ENCODE results near the gene PLEKHH2.

PLEKHH2 gene

DNA sequence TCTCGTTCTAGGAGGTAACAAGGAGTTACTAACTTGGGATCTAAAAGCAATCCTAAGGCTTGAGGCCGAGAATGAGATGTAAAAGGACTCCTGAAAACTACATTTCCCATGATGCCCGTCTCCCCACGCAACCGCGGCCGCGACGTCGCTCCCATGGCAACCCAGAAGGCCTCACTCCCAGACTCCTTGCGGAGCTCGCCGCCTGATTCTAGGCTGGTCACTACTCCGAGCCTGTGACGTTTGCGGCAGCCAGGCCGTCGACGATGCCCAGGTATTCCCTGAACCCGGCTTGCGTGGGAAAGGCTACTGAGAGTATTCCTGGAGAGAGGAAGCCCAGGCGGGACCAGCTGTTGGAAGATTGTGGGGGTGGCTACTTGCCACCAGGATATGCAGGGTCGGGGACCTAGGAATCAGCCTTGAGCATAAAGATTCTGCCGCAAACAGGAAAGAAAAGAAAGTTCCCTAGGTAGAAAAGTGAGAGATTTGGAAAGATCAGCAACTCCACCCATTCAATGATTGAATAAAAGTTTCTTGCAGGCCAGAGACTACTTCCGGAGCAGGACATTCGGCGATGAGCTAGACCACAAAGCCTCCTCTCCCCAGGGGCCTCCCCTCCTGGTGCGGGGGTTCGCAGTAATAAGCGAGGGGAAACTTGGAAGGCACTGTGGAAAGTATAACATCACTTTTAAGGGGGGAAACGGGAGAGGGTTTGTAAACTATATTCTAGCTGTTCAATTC is 137.0 kb downstream of the PLEKHH2 start, which contains the start of gene DYNC2LI1:
Gene DYNC2LI1, plus strand, starts transcription at position 164 of the 738 bp plus-strand sequence. Its CDS starts 100 bp downstream, at position 264.
- peak; percentile 30 for DNase-seq (ENCODE audit: low read depth, low spot score)
- Histone ChIP-seq H3K27ac (no peak within 1 kb of the TSS), H3K36me3 (ENCODE audit: insufficient read depth, low read length) (no peaks in the 10 kb centered on the region), H3K9ac (ENCODE audit: insufficient read length) (peak within 1 kb of the TSS; percentile 45), H3K4me3 (peak within 1 kb of the TSS; percentile 86), H3K9me3 (ENCODE audit: low read depth, low read length) (no peaks in the 10 kb centered on the region)
- TF ChIP-seq EZH2 (IDR thresholded peaks at IDR 0.05), result no peak
- peak; percentile 83; the same call in 1 of the 2 replicates for TF ChIP-seq POLR2AphosphoS5 (IDR thresholded peaks at IDR 0.05; ENCODE audit: borderline replicate concordance, low read depth, low read length)

DNA sequence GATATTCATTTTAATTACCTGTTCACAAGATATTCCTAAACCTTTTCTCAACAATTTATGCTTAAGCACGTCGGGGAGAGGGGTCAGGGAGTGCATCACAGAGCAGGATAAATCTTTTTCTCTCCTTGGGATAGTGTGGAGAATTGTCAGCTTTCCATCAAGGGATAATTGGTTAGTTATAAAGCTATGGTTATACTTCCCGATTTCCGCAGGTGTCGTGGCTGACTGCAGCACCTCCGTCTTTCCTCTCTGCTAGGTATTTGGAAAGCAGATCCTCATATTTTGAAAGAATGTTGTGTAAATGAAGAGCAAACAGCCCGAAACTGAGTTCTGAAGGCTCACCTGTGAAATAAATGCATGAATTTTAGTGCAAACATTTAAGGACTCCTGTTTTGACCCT is 137.6 kb downstream of the PLEKHH2 start:
- H3K27ac ChIP-seq, result no peak overlapping the region
- TF ChIP-seq EZH2 (IDR thresholded peaks at IDR 0.05) (no peak), POLR2AphosphoS5 (IDR thresholded peaks at IDR 0.05; ENCODE audit: borderline replicate concordance, low read depth, low read length) (no peak), FOXP2 (optimal IDR thresholded peaks at IDR 0.05; ENCODE audit: control extremely low read depth, extremely low read length, insufficient read depth) (no peak)
- peak overlapping the region; percentile 86 for H3K4me3 ChIP-seq
- H3K9ac ChIP-seq (ENCODE audit: insufficient read length), result peak overlapping the region; percentile 45
- H3K9me3 ChIP-seq (ENCODE audit: low read depth, low read length), result no peaks in the 10 kb centered on the region
- no peak for DNase-seq (ENCODE audit: low read depth, low spot score)
- no peaks in the 10 kb centered on the region; the same call in 1 of the 2 replicates for H3K36me3 ChIP-seq (ENCODE audit: insufficient read depth, low read length)

GRCh38 chr2:43776324-43776723 is 139.3 kb downstream of the PLEKHH2 start:
- H3K36me3 ChIP-seq (ENCODE audit: insufficient read depth, low read length), result no peaks in the 10 kb centered on the region; the same call in 1 of the 2 replicates
- no peak for TF ChIP-seq EZH2 (IDR thresholded peaks at IDR 0.05)
- TF ChIP-seq POLR2AphosphoS5 (IDR thresholded peaks at IDR 0.05; ENCODE audit: borderline replicate concordance, low read depth, low read length), result no peak
- TF ChIP-seq FOXP2 (optimal IDR thresholded peaks at IDR 0.05; ENCODE audit: control extremely low read depth, extremely low read length, insufficient read depth), result no peak
- H3K27ac ChIP-seq, result no peak overlapping the region
- H3K9me3 ChIP-seq (ENCODE audit: low read depth, low read length), result no peaks in the 10 kb centered on the region
- H3K4me3 ChIP-seq, result no peak overlapping the region
- H3K9ac ChIP-seq (ENCODE audit: insufficient read length), result no peak overlapping the region
- no peak for DNase-seq (ENCODE audit: low read depth, low spot score)

GRCh38 chr2:43777306-43777926 is 140.4 kb downstream of the PLEKHH2 start:
- no peaks in the 10 kb centered on the region; the same call in 1 of the 2 replicates for H3K36me3 ChIP-seq (ENCODE audit: insufficient read depth, low read length)
- DNase-seq (ENCODE audit: low read depth, low spot score), result no peak
- TF ChIP-seq FOXP2 (optimal IDR thresholded peaks at IDR 0.05; ENCODE audit: control extremely low read depth, extremely low read length, insufficient read depth), result no peak
- no peak for TF ChIP-seq POLR2AphosphoS5 (IDR thresholded peaks at IDR 0.05; ENCODE audit: borderline replicate concordance, low read depth, low read length)
- no peak for TF ChIP-seq EZH2 (IDR thresholded peaks at IDR 0.05)

DNA sequence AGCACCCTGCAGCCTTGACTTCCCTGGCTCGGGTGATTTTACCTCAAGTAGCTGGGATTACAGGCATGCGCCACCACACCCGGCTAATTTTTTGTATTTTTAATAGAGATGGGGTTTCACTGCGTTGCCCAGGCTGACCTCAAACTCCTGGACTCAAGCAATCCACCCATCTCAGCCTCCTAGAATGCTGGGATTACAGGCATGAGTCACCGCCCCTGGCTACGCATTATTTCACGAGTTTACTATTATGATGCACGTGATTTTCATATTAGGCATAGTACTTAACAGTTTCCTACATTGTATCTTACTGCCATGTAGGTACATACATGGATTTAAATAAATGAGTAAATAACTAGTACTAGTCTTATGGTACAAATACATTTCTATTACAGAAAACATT is 141.2 kb downstream of the PLEKHH2 start:
- DNase-seq (ENCODE audit: low read depth, low spot score), result no peak
- Histone ChIP-seq H3K9me3 (ENCODE audit: low read depth, low read length) (no peaks in the 10 kb centered on the region), H3K4me3 (no peak overlapping the region), H3K36me3 (ENCODE audit: insufficient read depth, low read length) (no peaks in the 10 kb centered on the region; the same call in 1 of the 2 replicates), H3K27ac (no peak overlapping the region), H3K9ac (ENCODE audit: insufficient read length) (no peak overlapping the region)
- TF ChIP-seq FOXP2 (optimal IDR thresholded peaks at IDR 0.05; ENCODE audit: control extremely low read depth, extremely low read length, insufficient read depth) (no peak), POLR2AphosphoS5 (IDR thresholded peaks at IDR 0.05; ENCODE audit: borderline replicate concordance, low read depth, low read length) (no peak), EZH2 (IDR thresholded peaks at IDR 0.05) (no peak)

More at GRCh38 chr2:43777306-43777926, 140.4 kb downstream of the PLEKHH2 start:
- Histone ChIP-seq H3K27ac (no peak overlapping the region), H3K4me3 (no peak overlapping the region), H3K9ac (ENCODE audit: insufficient read length) (no peak overlapping the region), H3K9me3 (ENCODE audit: low read depth, low read length) (no peaks in the 10 kb centered on the region)

DNA sequence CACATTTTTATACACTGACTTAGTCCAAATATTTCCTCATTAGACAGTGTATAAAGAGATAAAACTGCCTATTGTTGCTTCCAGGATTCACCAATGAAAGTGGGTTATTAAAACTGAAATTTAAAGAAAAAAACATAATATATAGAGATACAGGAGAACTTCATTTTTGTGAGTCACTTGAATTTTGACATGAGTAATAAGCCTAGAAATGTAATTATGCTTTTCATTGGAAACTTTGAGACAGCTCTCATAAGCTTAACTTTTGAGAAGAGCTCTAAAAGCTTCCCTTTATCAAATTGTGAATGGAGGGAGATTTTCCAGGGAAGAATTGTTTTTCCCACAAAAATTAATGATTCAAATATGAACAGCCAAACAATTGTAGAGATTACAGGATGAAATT is 150.8 kb downstream of the PLEKHH2 start:
- no peaks in the 10 kb centered on the region; the same call in 1 of the 2 replicates for H3K36me3 ChIP-seq (ENCODE audit: insufficient read depth, low read length)
- no peak for DNase-seq (ENCODE audit: low read depth, low spot score)
- no peaks in the 10 kb centered on the region for H3K9me3 ChIP-seq (ENCODE audit: low read depth, low read length)
- no peak overlapping the region for H3K9ac ChIP-seq (ENCODE audit: insufficient read length)
- TF ChIP-seq POLR2AphosphoS5 (IDR thresholded peaks at IDR 0.05; ENCODE audit: borderline replicate concordance, low read depth, low read length), result no peak
- no peak for TF ChIP-seq EZH2 (IDR thresholded peaks at IDR 0.05)
- no peak for TF ChIP-seq FOXP2 (optimal IDR thresholded peaks at IDR 0.05; ENCODE audit: control extremely low read depth, extremely low read length, insufficient read depth)
- H3K27ac ChIP-seq, result no peak overlapping the region
- H3K4me3 ChIP-seq, result no peak overlapping the region

GRCh38 chr2:43788646-43789045 is 151.6 kb downstream of the PLEKHH2 start:
- Histone ChIP-seq H3K9ac (ENCODE audit: insufficient read length) (no peak overlapping the region), H3K36me3 (ENCODE audit: insufficient read depth, low read length) (no peaks in the 10 kb centered on the region; the same call in 1 of the 2 replicates), H3K27ac (no peak overlapping the region), H3K9me3 (ENCODE audit: low read depth, low read length) (no peaks in the 10 kb centered on the region), H3K4me3 (no peak overlapping the region)
- no peak for DNase-seq (ENCODE audit: low read depth, low spot score)
- TF ChIP-seq EZH2 (IDR thresholded peaks at IDR 0.05), result no peak
- no peak for TF ChIP-seq POLR2AphosphoS5 (IDR thresholded peaks at IDR 0.05; ENCODE audit: borderline replicate concordance, low read depth, low read length)
- no peak for TF ChIP-seq FOXP2 (optimal IDR thresholded peaks at IDR 0.05; ENCODE audit: control extremely low read depth, extremely low read length, insufficient read depth)

- Histone ChIP-seq H3K36me3 (ENCODE audit: insufficient read depth, low read length) (no peaks in the 10 kb centered on the region; the same call in 1 of the 2 replicates), H3K9ac (ENCODE audit: insufficient read length) (no peak overlapping the region), H3K4me3 (no peak overlapping the region), H3K27ac (no peak overlapping the region), H3K9me3 (ENCODE audit: low read depth, low read length) (no peaks in the 10 kb centered on the region)
- DNase-seq (ENCODE audit: low read depth, low spot score), result no peak
- TF ChIP-seq FOXP2 (optimal IDR thresholded peaks at IDR 0.05; ENCODE audit: control extremely low read depth, extremely low read length, insufficient read depth) (no peak), EZH2 (IDR thresholded peaks at IDR 0.05) (no peak)
Measured at GRCh38 chr2:43790147-43790546, 153.1 kb downstream of the PLEKHH2 start.

Measured in SK-N-MC (cell line).